T-helper 17 cell (primary cell): ENCODE measurements around the gene CTSW. TPM values are rescaled to one million over a fixed set of nuclear protein-coding genes. Genes with fewer than 3 reads are reported as not detected.
"Not testable (repeated sequence)": the region's sequence is repeated elsewhere in the genome, so short reads cannot be mapped to it uniquely, and the experiment has no call there.

Source experiments
- ATAC-seq: fragments of 150-1000 bp; cut with Tn5 transposase; 2 replicates; pipeline ENCODE4 v1.10.0; 2021; ENCODE audit warnings: mild to moderate bottlenecking, moderate library complexity
- DNase-seq, 3 donors: peaks; one replicate each; pipeline versions ENCODE4 v3.0.0 to v3.0.0-alpha.2; 2020 to 2021
- H3K9me3 ChIP-seq: one replicate; pipeline ENCODE4 v1.7.0; 2013; ENCODE audit warnings: low read length, mild to moderate bottlenecking; ENCODE audit not compliant: control insufficient read depth, poor library complexity, severe bottlenecking
- H3K27ac Mint-ChIP-seq: one replicate; pipeline ENCODE4 v1.8.0; 2022; ENCODE audit warnings: mild to moderate bottlenecking, moderate library complexity, mixed read lengths
- H3K27me3 Mint-ChIP-seq: one replicate; pipeline ENCODE4 v1.8.0; 2022; ENCODE audit warnings: mixed read lengths
- H3K36me3 Mint-ChIP-seq: one replicate; pipeline ENCODE4 v1.8.0; 2022; ENCODE audit warnings: low read depth, mixed read lengths
- H3K4me1 Mint-ChIP-seq: one replicate; pipeline ENCODE4 v1.8.0; 2022; ENCODE audit warnings: mild to moderate bottlenecking, mixed read lengths
- H3K4me3 Mint-ChIP-seq: one replicate; pipeline ENCODE4 v1.8.0; 2022; ENCODE audit warnings: mild to moderate bottlenecking, moderate library complexity, mixed read lengths
- total RNA-seq, 4 donors: library from RNA in 2 of 4; stranded (reverse) in 2 of 4; gene quantifications; one replicate each; pipeline ENCODE4 v1.2.3 and lab custom pipeline; 2022 to 2026

Gene CTSW
- total RNA-seq: 10 to 100 TPM; 19.7 to 52.7 TPM
- total RNA-seq (lab: John Stamatoyannopoulos, UW): 5.8 to 24.1 reads per million in 2 donors

GRCh38 chr11:65879617-65880016 lies at the start of gene CTSW:
CTSW (plus strand) TSS chr11:65879837; CDS start chr11:65879855, 18 bp downstream.
- ATAC-seq (peak; percentile 74), DNase-seq (no peak)
- no peaks in the 10 kb centered on the region for H3K27me3 Mint-ChIP-seq
- peak within 1 kb of the TSS; percentile 85 for H3K27ac Mint-ChIP-seq
- peaks cover 21% of the 10 kb centered on the region for H3K4me1 Mint-ChIP-seq
- peaks cover 2% of the 10 kb centered on the region for H3K36me3 Mint-ChIP-seq
- H3K9me3 ChIP-seq: no peaks in the 10 kb centered on the region
- peak within 1 kb of the TSS; percentile 81 for H3K4me3 Mint-ChIP-seq

GRCh38 chr11:65832231-65832630 lies 47.4 kb upstream of the CTSW start:
- not testable (repeated sequence) for H3K27ac Mint-ChIP-seq, H3K36me3 Mint-ChIP-seq, DNase-seq, H3K27me3 Mint-ChIP-seq, H3K9me3 ChIP-seq, ATAC-seq
- Mint-ChIP-seq H3K4me1 (peaks cover 11% of the 10 kb centered on the region), H3K4me3 (peak overlapping the region; percentile 3)

GRCh38 chr11:65833297-65834030 lies 46.2 kb upstream of the CTSW start, which contains the start of gene SNX32:
SNX32 (plus strand) TSS chr11:65833963; CDS start chr11:65834066, 103 bp downstream.
- no peak within 1 kb of the TSS for H3K4me3 Mint-ChIP-seq
- H3K4me1 Mint-ChIP-seq: peaks cover 11% of the 10 kb centered on the region
- no peaks in the 10 kb centered on the region for H3K9me3 ChIP-seq
- H3K27ac Mint-ChIP-seq: no peak within 1 kb of the TSS
- DNase-seq (peak; percentile 85 to 91 (median 86)), ATAC-seq (peak; percentile 100)
- peaks cover 2% of the 10 kb centered on the region for H3K36me3 Mint-ChIP-seq
- peaks cover 4% of the 10 kb centered on the region for H3K27me3 Mint-ChIP-seq

GRCh38 chr11:65834202-65834601 lies 45.4 kb upstream of the CTSW start:
- peaks cover 11% of the 10 kb centered on the region for H3K4me1 Mint-ChIP-seq
- H3K27ac Mint-ChIP-seq: no peak overlapping the region
- H3K36me3 Mint-ChIP-seq: peaks cover 2% of the 10 kb centered on the region
- no peaks in the 10 kb centered on the region for H3K9me3 ChIP-seq
- ATAC-seq: no peak
- no peak for DNase-seq
- H3K4me3 Mint-ChIP-seq: no peak overlapping the region
- peaks cover 4% of the 10 kb centered on the region for H3K27me3 Mint-ChIP-seq

GRCh38 chr11:65842144-65842543 lies 37.5 kb upstream of the CTSW start:
- H3K27ac Mint-ChIP-seq: no peak overlapping the region
- ATAC-seq: no peak
- no peaks in the 10 kb centered on the region for H3K27me3 Mint-ChIP-seq
- H3K9me3 ChIP-seq: no peaks in the 10 kb centered on the region
- no peak overlapping the region for H3K4me3 Mint-ChIP-seq
- no peaks in the 10 kb centered on the region for H3K36me3 Mint-ChIP-seq
- H3K4me1 Mint-ChIP-seq: no peaks in the 10 kb centered on the region
- DNase-seq: no peak

GRCh38 chr11:65843811-65844210 lies 35.8 kb upstream of the CTSW start:
- Mint-ChIP-seq H3K27ac (no peak overlapping the region), H3K4me3 (no peak overlapping the region), H3K36me3 (no peaks in the 10 kb centered on the region), H3K4me1 (peaks cover 3% of the 10 kb centered on the region), H3K27me3 (no peaks in the 10 kb centered on the region)
- DNase-seq (no peak), ATAC-seq (no peak)
- no peaks in the 10 kb centered on the region for H3K9me3 ChIP-seq

- no peaks in the 10 kb centered on the region for H3K9me3 ChIP-seq
- ATAC-seq (no peak), DNase-seq (no peak)
- H3K27ac Mint-ChIP-seq: no peak overlapping the region
- no peaks in the 10 kb centered on the region for H3K36me3 Mint-ChIP-seq
- H3K4me3 Mint-ChIP-seq: no peak overlapping the region
- H3K4me1 Mint-ChIP-seq: peaks cover 3% of the 10 kb centered on the region
- no peaks in the 10 kb centered on the region for H3K27me3 Mint-ChIP-seq
Observed at GRCh38 chr11:65844231-65844872, 35.3 kb upstream of the CTSW start.

GRCh38 chr11:65847746-65848145 lies 31.9 kb upstream of the CTSW start:
- H3K36me3 Mint-ChIP-seq: no peaks in the 10 kb centered on the region
- H3K9me3 ChIP-seq: no peaks in the 10 kb centered on the region
- ATAC-seq: no peak
- H3K27me3 Mint-ChIP-seq: no peaks in the 10 kb centered on the region
- H3K4me3 Mint-ChIP-seq: no peak overlapping the region
- H3K4me1 Mint-ChIP-seq: peaks cover 5% of the 10 kb centered on the region
- no peak for DNase-seq
- H3K27ac Mint-ChIP-seq: no peak overlapping the region

GRCh38 chr11:65848693-65849092 lies 30.9 kb upstream of the CTSW start:
- H3K4me3 Mint-ChIP-seq: not testable (repeated sequence)

GRCh38 chr11:65849366-65849765 lies 30.3 kb upstream of the CTSW start:
- Mint-ChIP-seq H3K27ac (peak overlapping the region; percentile 68), H3K4me1 (peaks cover 11% of the 10 kb centered on the region), H3K4me3 (no peak overlapping the region), H3K36me3 (no peaks in the 10 kb centered on the region), H3K27me3 (no peaks in the 10 kb centered on the region)
- DNase-seq: no peak
- ATAC-seq: no peak
- no peaks in the 10 kb centered on the region for H3K9me3 ChIP-seq

More at GRCh38 chr11:65848693-65849092, 30.9 kb upstream of the CTSW start:
- H3K27me3 Mint-ChIP-seq, DNase-seq, H3K36me3 Mint-ChIP-seq, H3K9me3 ChIP-seq, ATAC-seq, H3K4me1 Mint-ChIP-seq: not testable (repeated sequence)
- peak overlapping the region; percentile 49 for H3K27ac Mint-ChIP-seq

- peak overlapping the region; percentile 68 for H3K27ac Mint-ChIP-seq
Observed at GRCh38 chr11:65849771-65850216, 29.8 kb upstream of the CTSW start.

GRCh38 chr11:65850217-65851082 lies 29.2 kb upstream of the CTSW start:
- no peaks in the 10 kb centered on the region for H3K27me3 Mint-ChIP-seq
- H3K27ac Mint-ChIP-seq: peak overlapping the region; percentile 68
- H3K4me3 Mint-ChIP-seq: no peak overlapping the region
- ATAC-seq (no peak), DNase-seq (peak in 1 of 3 donors; percentile 7)
- no peaks in the 10 kb centered on the region for H3K9me3 ChIP-seq
- H3K4me1 Mint-ChIP-seq: peaks cover 17% of the 10 kb centered on the region
- H3K36me3 Mint-ChIP-seq: peaks cover 3% of the 10 kb centered on the region

More at GRCh38 chr11:65849771-65850216, 29.8 kb upstream of the CTSW start:
- ATAC-seq (no peak), DNase-seq (no peak)
- Mint-ChIP-seq H3K4me3 (no peak overlapping the region), H3K4me1 (peaks cover 15% of the 10 kb centered on the region), H3K36me3 (peaks cover 2% of the 10 kb centered on the region), H3K27me3 (no peaks in the 10 kb centered on the region)
- H3K9me3 ChIP-seq: no peaks in the 10 kb centered on the region

- no peak for DNase-seq
- no peaks in the 10 kb centered on the region for H3K9me3 ChIP-seq
- Mint-ChIP-seq H3K4me3 (no peak overlapping the region), H3K36me3 (peaks cover 3% of the 10 kb centered on the region), H3K27ac (no peak overlapping the region), H3K27me3 (no peaks in the 10 kb centered on the region), H3K4me1 (peaks cover 20% of the 10 kb centered on the region)
- ATAC-seq: no peak
Observed at GRCh38 chr11:65851083-65851579, 28.5 kb upstream of the CTSW start.
